NCI-H1092 (cell line): Measurements from ENCODE around the gene COL4A1.

Experiments used
- DNase-seq: peaks from one replicate; lab custom pipeline; 2025; lab: John Stamatoyannopoulos, UW

COL4A1 gene

DNA sequence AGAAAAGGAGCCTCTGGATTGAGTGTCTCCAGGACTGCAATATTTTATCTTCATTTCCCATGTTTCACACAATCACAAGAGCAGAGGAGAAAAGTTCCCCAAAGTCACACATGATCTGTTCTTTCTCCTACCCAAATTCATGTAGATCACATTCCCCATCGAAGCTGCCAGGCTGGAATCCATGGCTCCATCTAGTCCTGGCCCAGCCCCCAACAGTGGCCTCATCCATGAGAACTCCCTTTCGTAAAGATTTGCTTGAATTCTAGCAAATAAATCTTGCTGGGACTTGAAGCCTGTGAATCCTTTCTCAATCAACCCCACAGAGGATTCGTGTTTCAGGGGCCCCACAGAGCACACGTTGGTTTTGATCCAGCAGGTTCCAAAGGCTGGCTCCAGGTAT, 109.5 kb downstream of the COL4A1 start:
- no peak for DNase-seq

DNA sequence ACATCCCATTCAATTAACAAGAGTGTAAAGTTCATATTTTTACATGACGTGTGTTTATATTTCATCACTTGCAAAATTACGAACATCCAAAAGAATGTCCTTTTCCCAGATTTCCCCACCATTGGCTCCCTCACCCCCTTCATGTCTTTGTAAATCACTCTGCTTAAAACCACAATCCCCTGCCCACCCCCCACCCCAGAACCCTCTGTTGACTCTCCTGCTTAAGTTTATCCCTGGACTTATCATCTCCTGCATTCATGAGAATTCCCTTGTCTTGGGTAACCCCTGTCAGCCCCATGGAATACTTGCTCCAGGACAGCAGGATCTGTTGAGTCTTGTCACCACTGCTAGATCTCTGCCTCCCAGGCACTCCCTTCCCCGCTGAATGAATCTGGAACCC, 109.9 kb downstream of the COL4A1 start:
- no peak for DNase-seq

DNA sequence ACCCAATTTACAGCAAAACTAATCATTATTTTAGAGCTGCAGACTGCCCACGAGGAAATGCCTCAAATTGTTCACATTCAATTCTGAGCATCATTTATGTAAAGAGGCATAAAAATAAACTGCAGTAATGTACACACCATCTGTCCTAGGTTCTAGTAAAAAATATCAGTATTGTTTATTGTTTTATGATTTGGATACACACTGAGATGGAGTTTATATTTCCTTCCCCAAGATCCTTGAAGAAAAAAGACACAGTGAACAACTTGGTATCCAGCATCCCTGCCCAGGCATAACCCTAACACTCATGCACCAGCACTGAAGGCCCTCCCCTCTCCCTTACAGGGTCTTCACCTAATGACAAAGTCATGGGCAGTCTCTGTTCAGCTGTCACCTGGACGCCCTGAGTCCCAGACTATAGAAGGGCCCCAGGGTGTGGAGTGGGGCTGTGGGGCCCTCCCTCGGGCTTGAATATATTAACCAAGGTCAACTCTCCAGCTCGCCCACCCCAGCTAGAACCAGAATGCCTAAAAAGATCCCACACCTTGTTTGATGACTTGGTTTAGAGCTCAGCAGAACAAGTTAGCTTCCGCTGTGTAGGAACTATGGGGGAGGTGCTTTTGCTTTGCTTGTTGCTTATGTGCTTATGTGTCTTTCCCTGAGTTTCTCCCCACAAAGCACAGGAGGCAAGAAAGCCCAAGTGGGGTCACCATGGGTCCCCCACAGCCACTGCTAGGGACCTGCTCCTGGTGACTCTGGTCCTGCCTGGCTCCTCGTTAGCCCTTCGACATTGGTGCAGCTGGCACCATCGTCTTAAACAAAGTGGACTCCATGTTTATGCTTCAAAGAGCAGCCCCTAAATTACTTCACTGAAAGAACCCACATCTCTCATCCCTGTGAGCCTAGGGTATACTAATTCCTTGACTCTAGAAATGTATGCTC, 111.1 kb downstream of the COL4A1 start:
- DNase-seq: no peak

DNA sequence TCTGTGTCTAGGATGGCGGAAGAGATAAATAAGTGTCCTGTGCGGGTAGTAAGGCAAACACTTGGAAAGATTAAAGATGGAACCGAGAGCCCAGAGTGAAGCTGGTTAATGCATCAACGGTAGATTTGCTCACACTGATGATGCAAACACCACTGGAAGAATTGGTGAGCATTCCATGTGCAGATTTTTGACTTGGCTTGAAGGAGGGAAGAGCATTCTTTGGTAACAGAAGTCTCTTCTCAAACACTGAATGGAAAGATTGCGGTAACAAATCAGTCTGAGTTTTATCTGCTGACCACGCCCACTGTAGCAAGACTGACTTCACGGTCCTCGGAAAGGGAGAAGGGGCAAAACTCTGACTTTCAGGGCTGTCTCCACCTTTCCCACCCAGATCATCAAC, 112.5 kb downstream of the COL4A1 start:
- no peak for DNase-seq

DNA sequence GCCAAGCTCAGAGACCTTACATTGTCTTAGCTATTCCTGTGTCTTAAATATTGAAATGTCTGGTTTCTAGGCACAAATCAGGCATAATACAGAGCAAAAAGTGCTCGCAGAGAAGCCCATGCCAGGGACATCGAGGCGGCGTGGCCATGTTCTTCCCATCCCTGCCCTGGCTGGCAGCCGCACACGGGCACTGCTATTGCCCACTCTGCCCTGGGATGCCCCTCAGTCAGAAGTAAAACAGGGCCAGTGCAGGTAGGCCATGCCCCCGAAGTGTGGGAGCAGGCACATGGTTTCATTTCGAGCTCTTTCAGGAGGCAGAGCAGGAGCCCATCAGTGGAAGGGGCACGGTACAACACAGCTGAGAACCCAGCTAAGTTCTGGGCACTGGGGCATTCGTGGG, 113.5 kb downstream of the COL4A1 start:
- DNase-seq: no peak

DNA sequence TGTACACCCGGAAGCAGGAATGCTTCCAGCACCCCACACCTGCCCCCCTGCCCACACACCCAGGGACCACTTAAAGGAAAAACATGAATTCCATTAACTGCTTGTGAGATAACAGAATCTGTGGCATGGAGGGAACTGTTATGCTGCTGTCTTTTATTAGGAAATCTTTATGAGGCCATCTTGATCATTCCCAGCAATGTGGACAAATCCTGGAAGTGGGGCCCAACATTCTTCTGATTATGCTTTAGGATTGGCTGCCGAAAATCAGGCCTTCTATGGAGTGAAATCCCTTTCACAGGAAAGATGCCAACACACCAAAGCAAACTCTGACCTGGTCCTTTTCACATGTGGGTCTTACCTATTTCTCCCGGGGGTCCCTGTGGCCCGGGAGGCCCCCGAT, 114.5 kb downstream of the COL4A1 start:
- DNase-seq: no peak

DNA sequence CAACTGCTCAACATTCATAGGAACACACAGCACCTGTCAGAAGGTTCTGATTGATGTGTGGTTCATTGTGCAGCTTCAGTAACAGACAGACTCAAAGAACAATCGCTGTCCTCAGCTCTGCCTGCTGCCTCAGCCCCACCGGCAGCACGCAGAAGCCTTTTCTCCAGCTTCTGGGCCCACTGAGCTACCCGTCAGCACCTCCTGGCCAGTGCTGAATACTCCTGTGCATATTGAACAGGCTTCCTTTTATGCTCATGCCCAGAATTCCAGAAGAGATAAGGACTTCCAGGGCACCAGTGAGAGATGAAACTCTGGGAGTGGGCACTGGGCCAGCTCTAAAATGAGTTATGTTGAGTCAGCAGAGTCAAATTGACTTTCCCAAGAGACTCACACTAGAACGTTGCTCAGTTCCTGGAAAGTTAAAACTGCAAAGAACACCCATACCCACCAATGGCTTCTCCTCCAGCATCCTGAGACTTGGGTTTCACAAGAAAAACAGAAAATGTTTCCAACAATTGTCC, 119.3 kb downstream of the COL4A1 start:
- DNase-seq: no peak

DNA sequence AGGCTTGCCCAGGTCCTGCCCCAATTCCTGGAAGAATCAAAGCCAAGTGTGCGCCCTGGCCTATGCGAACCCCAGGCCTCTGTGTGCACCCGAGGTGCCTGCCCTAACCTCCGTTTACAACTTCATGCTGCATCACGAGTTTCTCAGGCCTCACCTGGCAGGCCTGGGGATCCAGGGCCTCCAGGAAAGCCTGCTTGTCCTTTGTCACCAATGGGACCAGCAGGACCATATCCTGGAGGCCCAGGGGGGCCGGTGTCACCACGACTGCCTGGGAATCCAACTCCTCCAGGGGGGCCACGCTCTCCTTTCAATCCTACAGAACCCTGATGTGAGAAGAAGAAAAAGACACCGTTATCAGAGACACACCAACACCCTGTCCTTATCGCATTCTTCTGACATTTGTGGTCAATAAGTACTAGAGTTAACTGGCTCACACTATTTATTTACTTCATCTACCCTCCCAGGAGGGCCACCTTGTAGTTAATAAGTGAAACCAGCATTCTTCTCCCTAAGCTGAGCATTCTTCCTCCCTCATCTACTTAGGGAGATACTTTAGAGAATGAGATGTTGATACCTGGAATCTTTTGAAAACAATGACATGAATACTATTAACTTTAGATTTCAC, 120.6 kb downstream of the COL4A1 start:
- DNase-seq: no peak

DNA sequence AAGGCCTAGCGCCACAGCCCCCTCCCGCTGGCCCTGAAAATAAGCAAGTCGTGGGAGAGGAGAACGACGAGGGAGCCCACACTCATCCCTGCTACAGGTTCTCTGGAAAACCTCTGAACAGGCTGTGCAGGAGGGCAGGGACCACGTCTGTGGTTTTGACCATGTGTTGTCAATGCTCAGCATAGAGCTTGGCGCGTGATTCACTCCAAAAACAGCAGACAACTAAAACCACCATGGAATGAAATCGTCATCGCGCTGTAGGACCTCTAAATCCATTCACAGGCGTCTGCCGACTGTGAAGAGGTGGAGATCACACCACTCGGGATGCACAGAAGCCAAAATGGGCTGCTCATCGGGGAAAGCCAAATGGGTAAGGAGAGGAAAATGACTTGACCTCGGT, 121.3 kb downstream of the COL4A1 start:
- no peak for DNase-seq

DNA sequence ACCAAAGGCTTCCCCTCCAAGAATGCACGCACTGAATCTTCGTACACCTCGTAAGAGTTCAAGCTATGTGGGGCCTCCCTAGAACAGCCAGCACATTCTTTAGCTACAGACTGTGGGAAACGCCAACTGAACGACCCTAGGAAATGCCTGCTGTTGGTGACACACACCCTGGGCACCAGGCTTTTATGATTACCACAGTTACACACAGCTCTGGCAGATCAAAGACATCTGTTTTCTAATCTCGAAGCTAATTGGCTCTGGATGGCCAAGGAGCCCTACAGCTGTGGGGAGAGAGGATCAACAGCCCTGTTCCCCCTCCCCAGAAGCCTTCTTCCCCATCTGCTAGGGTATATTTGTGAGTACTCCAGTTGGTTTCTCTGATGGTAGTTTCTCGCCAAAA, 123.0 kb downstream of the COL4A1 start:
- DNase-seq: no peak

DNA sequence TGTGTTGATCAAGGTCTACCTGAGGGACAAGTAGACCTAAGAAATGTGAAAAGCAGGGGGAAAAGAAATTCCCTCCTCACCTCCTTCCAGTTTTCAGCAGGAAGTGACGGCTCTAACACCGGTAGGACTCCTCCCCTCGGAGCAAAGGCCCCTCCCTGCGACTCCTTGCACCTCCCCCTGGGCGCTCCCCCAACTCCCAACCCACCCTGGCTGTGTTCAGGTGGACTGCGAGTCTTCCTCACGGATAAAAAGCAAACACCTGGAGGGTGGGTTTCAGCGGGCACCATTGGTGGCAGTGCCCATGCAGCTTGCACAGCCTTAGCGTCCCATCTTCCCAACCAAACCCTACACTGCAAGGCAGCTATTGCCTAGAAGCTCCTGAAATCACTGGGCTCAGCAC, 124.5 kb downstream of the COL4A1 start:
- no peak for DNase-seq

DNA sequence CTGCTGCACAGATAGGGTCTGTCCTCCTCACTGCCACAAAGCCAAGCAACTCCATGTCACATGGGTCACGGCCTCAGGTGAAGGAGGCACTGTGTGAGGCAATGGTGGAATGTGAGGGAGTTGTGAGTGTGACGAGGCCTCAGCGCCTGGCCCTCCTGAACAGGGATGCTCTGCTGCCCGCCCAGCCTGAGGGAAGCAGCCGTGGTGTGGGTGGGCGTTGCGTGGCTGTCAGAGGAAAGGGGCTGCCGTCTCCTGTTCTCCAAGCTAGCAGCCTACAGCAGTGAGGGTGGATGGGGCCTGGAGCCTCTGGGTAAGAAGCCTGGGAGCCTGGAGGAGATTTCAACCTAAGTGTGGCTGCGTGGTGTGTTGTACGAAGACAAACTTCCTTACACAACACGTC, 125.0 kb downstream of the COL4A1 start:
- DNase-seq: no peak

DNA sequence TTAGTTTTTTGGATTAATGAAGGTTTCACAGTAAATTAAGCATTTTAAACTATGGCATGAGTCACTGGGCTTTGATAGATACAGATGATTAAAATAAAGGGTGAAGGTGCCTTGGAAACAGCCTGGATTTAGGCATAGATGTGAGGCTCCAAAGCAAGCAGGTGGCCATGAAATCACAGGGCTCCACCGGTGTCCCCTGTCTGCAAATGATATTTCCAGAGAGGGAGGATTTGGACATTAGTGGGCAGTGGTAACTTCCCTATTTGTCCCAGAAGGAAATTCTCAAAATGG, 127.2 kb downstream of the COL4A1 start:
- no peak for DNase-seq

DNA sequence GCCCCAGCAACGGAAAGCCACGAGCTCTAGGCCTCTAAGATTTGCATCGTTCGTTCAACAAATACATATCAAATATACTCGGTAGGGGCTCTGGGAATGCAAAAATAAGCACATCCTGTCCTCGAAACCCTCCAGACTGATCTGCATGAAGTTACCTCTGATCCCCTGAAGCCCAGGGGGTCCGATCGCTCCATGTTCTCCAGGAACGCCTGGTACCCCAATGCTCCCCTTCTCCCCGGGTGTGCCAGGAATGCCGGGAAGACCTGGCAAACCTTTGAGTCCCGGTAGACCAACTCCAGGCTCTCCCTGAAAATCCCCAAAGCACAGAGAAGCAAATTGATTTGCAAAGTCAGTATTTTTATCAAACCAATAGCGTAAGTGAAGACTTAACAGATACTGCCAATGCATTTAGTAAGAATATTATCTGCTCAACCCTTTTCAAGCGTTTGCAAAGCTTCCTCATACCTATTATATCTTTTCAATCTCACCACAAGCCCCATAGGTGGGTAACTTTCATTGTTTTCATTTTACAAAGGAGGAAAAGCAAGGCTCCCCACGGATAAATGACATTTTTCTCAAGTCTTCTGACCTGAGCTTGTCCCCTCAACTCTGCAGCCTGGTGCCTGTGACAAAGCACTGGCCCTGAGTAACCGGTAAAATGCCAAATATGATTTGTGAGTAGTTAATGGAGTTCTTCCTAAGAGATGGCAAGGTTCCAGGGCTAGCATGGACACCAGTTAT, 127.7 kb downstream of the COL4A1 start:
- DNase-seq: no peak

DNA sequence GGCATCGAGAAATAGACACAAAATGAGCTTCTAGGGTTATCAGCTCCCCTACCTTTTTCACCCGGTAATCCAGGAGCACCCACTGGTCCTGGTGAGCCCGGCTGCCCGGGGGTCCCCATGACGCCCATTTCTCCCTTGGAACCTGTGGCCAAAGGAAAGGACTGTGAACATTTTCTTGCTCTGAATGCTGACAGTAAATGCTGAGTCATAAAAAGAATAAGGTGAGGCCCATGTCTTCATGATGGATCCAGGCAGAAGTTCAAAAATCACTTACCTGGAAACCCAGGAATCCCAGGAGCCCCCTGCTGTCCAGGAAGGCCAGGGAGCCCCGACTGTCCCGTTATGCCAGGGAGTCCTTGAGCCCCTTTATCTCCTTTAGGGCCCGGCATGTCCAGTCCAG, 129.2 kb downstream of the COL4A1 start:
- DNase-seq: no peak

DNA sequence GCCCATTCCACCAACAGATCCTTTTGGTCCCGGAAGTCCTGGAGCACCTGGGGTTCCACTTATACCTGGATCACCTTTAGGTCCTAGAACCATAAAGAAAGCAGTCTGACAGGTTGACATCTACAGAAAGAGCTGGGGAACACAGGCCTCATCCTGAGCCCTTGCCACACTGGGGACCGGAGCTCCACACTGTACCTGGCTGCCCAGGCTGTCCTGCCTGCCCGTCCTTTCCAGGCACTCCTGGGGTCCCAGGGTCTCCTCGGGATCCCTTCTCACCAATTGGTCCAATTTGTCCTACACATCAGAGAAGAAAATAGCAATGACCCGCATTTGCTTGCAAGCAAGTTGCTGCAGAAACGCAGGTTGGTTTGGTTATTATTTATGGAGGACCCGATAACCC, 130.5 kb downstream of the COL4A1 start:
- no peak for DNase-seq

DNA sequence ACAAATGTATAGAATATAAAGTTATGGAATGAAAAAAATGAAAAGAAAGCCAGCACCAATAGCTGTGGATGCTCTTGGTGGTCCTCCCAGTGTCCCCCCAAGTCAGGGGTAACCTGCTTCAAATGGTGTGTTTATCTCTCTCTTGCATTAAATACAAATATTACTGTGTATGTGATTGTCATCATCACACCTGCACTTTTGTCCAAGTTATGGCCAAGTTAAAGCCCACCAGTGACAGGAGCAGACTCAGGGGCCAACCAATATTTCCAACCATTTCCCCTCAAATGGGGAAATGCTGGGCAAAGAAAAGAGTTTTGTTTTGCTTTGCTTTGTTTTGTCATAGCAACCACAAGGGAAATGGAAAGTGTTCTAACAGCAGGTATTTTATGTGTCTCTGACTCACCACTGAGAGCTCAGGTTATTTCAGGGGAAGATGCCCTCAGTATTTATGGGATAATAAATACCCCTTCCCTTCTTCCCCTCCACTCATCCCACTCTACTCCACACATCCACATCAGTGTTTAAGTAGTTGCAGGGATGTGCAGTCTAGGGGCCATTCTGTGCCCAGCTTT, 133.6 kb downstream of the COL4A1 start:
- no peak for DNase-seq

DNA sequence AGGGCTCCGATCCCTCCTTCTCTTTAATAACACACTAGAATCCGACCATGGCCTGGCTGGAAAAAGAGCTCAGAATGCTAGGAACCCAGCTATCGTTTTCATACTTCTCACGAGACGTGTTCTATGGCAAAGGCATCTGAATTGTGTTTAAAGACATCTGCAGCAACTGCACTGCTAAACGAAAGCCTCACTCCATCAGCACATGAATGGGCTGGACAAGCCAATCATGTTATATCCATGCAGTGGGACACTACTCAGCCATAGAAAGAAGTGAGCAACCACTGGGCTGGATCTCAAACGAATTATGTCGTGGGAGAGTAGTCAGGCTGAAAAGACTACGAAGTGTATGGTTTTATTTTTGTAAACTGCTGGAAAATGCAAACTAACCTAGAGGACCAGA, 136.1 kb downstream of the COL4A1 start:
- DNase-seq: no peak

DNA sequence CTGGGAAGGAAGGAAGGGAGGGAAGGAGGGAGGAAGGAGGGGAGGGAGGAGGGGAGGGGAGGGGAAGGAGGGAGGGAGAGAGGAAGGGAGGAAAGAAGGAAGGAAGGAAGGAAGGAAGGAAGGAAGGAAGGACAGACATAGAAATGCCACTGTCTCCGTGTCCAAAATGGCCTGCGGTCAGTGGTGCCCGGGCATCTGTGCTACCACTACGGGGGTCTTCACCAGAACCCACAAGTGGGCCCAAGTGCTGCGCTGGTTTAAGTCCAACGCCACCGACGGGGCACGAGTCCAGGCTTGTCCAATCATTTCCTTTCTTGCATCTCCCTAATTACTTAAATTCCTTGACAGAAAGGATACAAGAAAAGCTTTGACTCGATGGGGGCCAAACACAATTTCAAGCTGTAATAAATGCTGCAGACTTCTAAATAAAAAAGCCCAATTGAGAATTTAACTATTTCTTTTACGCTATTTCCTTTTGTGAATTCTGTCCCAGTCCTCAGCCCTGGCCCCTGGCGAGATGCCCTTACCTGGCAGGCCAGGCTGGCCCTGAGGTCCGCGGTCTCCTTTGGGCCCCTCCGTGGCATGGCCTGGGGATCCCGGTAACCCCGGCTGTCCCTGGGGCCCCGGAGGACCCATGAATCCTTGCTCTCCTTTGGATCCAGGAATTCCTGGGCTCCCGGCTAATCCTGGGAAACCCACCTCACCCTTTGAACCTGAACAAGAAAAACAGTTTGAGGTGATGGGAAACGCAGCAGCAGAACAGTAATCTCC, 136.8 kb downstream of the COL4A1 start:
- no peak for DNase-seq

DNA sequence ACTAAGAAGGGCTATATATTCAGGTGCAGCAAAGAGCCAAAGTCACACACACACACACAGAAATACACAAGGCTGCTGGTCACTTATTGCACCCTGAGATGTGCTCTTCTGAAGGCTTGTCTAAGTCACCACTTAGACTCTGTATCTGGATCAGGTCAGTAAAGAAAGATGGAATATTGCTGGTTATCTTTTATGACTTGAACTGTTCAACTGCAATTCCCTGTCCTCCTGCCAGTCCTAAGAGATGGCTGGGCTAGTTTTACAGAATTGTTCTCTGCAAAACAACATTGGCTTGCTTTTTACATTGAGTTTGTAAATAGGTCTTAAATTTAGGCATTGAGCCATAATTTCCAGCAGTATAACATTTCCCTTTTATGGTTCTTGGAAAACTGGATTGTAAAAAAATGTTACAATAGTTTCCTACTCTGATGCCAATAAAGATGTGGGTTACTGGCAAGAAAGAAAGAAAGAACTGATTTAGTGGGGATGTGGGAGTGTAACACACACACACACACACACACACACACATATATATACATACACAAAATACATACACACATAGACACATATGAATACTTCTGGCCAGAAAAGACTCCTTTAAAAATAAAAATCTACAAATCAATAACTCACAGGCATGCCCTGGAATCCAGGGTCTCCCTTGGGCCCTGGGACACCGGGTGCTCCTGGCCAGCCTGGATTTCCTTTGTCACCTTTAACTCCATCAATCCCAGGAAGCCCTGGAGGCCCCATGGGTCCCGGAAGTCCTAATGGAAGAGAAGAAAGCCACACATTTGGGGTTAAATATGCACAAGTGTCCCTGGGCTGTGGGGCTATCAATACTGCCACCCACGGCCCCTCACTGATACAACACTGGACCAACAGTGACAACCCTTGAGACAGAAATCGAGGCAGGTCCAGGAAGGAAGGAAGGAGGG, 137.7 kb downstream of the COL4A1 start:
- no peak for DNase-seq

DNA sequence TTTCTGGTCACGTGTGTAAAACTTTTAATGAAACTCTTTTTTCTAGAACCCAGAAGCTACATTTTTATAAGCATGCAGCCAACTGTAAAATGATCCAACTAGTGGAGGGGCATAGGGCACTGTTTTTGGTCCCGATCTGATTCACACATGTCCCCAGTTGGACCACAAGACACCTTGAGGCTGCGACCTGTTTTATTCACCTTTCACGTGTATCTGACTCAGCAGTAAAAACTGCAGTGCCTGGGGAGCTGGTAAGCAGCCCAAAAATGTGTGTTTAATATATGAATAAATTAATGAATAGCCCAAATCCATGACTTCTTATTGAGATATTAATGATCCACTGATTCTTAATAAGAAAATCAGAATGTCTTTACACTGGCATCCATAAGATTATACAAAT, 140.4 kb downstream of the COL4A1 start:
- no peak for DNase-seq
